ENCODE measurements around the gene RFX3. TPM values are rescaled to one million over a fixed set of nuclear protein-coding genes. Genes with fewer than 3 reads are reported as not detected.

RFX3 gene
- total RNA-seq, 1 donor from 2014 or later, result 12.1 TPM

- no peak overlapping the region for H3K9ac ChIP-seq (ENCODE audit: low read length)
- H3K9me3 ChIP-seq (ENCODE audit: insufficient read depth, low read depth, low read length), result no peaks in the 10 kb centered on the region
- no peak overlapping the region for H3K27ac ChIP-seq (ENCODE audit: low read depth, low read length)
- H3K79me2 ChIP-seq (ENCODE audit: insufficient read depth, low read length), result no peaks in the 10 kb centered on the region
- no peak overlapping the region for H3K4me2 ChIP-seq (ENCODE audit: low read length)
- H4K20me1 ChIP-seq (ENCODE audit: insufficient read depth, low read length), result no peaks in the 10 kb centered on the region
- FAIRE-seq (no peak), DNase-seq (ENCODE audit: low read depth) (no peak)
- no peaks in the 10 kb centered on the region for H3K4me1 Mint-ChIP-seq (ENCODE audit: low read depth, unreplicated experiment)
- no peaks in the 10 kb centered on the region for H3K27me3 Mint-ChIP-seq (ENCODE audit: low read depth, unreplicated experiment)
- H3K36me3 Mint-ChIP-seq (ENCODE audit: low read depth, unreplicated experiment), result peaks cover 9% of the 10 kb centered on the region
- H3K4me3 Mint-ChIP-seq (ENCODE audit: unreplicated experiment), result no peak overlapping the region
- no peak overlapping the region for H3K27ac Mint-ChIP-seq (ENCODE audit: unreplicated experiment)
- H3K4me1 ChIP-seq (ENCODE audit: insufficient read depth, low read length), result no peaks in the 10 kb centered on the region
- no peaks in the 10 kb centered on the region for H3K36me3 ChIP-seq (ENCODE audit: insufficient read depth, low read length)
- H3K27me3 ChIP-seq (ENCODE audit: insufficient read depth, low read length), result no peaks in the 10 kb centered on the region
- TF ChIP-seq EZH2 (IDR thresholded peaks at IDR 0.05; ENCODE audit: insufficient read depth, low read length), result no peak
- TF ChIP-seq CTCF (IDR thresholded peaks at IDR 0.05; ENCODE audit: insufficient read depth, low read depth, low read length), result no peak
- no peak overlapping the region for H3K4me3 ChIP-seq (ENCODE audit: insufficient read depth, low read depth, low read length)
- H3K9me3 Mint-ChIP-seq (ENCODE audit: unreplicated experiment), result no peaks in the 10 kb centered on the region
- H2AFZ ChIP-seq (ENCODE audit: low read depth, low read length), result no peak overlapping the region
Measured at GRCh38 chr9:3391414-3391813, 134.4 kb downstream of the RFX3 start.

GRCh38 chr9:3386753-3387152 lies 139.0 kb downstream of the RFX3 start:
- Histone ChIP-seq H3K27ac (ENCODE audit: low read depth, low read length) (no peak overlapping the region), H3K79me2 (ENCODE audit: insufficient read depth, low read length) (no peaks in the 10 kb centered on the region), H3K9ac (ENCODE audit: low read length) (no peak overlapping the region), H3K9me3 (ENCODE audit: insufficient read depth, low read depth, low read length) (no peaks in the 10 kb centered on the region), H3K27me3 (ENCODE audit: insufficient read depth, low read length) (no peaks in the 10 kb centered on the region), H4K20me1 (ENCODE audit: insufficient read depth, low read length) (no peaks in the 10 kb centered on the region), H3K4me3 (ENCODE audit: insufficient read depth, low read depth, low read length) (no peak overlapping the region), H3K4me2 (ENCODE audit: low read length) (no peak overlapping the region), H2AFZ (ENCODE audit: low read depth, low read length) (no peak overlapping the region), H3K4me1 (ENCODE audit: insufficient read depth, low read length) (no peaks in the 10 kb centered on the region), H3K36me3 (ENCODE audit: insufficient read depth, low read length) (no peaks in the 10 kb centered on the region)
- no peak for TF ChIP-seq CTCF (IDR thresholded peaks at IDR 0.05; ENCODE audit: insufficient read depth, low read depth, low read length)
- no peak for TF ChIP-seq EZH2 (IDR thresholded peaks at IDR 0.05; ENCODE audit: insufficient read depth, low read length)
- Mint-ChIP-seq H3K27ac (ENCODE audit: unreplicated experiment) (no peak overlapping the region), H3K9me3 (ENCODE audit: unreplicated experiment) (no peaks in the 10 kb centered on the region), H3K36me3 (ENCODE audit: low read depth, unreplicated experiment) (peaks cover 8% of the 10 kb centered on the region), H3K4me3 (ENCODE audit: unreplicated experiment) (no peak overlapping the region), H3K4me1 (ENCODE audit: low read depth, unreplicated experiment) (no peaks in the 10 kb centered on the region), H3K27me3 (ENCODE audit: low read depth, unreplicated experiment) (no peaks in the 10 kb centered on the region)
- peak; percentile 6 for DNase-seq (ENCODE audit: low read depth)
- FAIRE-seq, result no peak

- no peak overlapping the region for H3K4me3 Mint-ChIP-seq (ENCODE audit: unreplicated experiment)
- H3K79me2 ChIP-seq (ENCODE audit: insufficient read depth, low read length), result no peaks in the 10 kb centered on the region
- no peak overlapping the region for H3K9ac ChIP-seq (ENCODE audit: low read length)
- no peaks in the 10 kb centered on the region for H3K27me3 ChIP-seq (ENCODE audit: insufficient read depth, low read length)
- no peak for TF ChIP-seq CTCF (IDR thresholded peaks at IDR 0.05; ENCODE audit: insufficient read depth, low read depth, low read length)
- H2AFZ ChIP-seq (ENCODE audit: low read depth, low read length), result no peak overlapping the region
- no peaks in the 10 kb centered on the region for H4K20me1 ChIP-seq (ENCODE audit: insufficient read depth, low read length)
- H3K9me3 Mint-ChIP-seq (ENCODE audit: unreplicated experiment), result no peaks in the 10 kb centered on the region
- no peak for DNase-seq (ENCODE audit: low read depth)
- H3K27ac Mint-ChIP-seq (ENCODE audit: unreplicated experiment), result no peak overlapping the region
- no peak overlapping the region for H3K4me2 ChIP-seq (ENCODE audit: low read length)
- no peak for FAIRE-seq
- no peaks in the 10 kb centered on the region for H3K4me1 ChIP-seq (ENCODE audit: insufficient read depth, low read length)
- no peaks in the 10 kb centered on the region for H3K4me1 Mint-ChIP-seq (ENCODE audit: low read depth, unreplicated experiment)
- H3K27me3 Mint-ChIP-seq (ENCODE audit: low read depth, unreplicated experiment), result no peaks in the 10 kb centered on the region
- H3K4me3 ChIP-seq (ENCODE audit: insufficient read depth, low read depth, low read length), result no peak overlapping the region
- no peaks in the 10 kb centered on the region for H3K9me3 ChIP-seq (ENCODE audit: insufficient read depth, low read depth, low read length)
- no peak overlapping the region for H3K27ac ChIP-seq (ENCODE audit: low read depth, low read length)
- H3K36me3 ChIP-seq (ENCODE audit: insufficient read depth, low read length), result no peaks in the 10 kb centered on the region
- peaks cover 5% of the 10 kb centered on the region for H3K36me3 Mint-ChIP-seq (ENCODE audit: low read depth, unreplicated experiment)
Measured at GRCh38 chr9:3385871-3386270, 139.9 kb downstream of the RFX3 start.

Data from astrocyte (in vitro differentiated cells and primary cell).